AG08395 (cell line): ENCODE data around the gene VPS13C.

Experiments used
- DNase-seq: peaks from one replicate; pipeline ENCODE4 v3.0.0; 2012; ENCODE audit warnings: mixed read lengths, low spot score

VPS13C gene

GRCh38 chr15:61820212-61820611 lies 240.0 kb downstream of the VPS13C start:
- no peak for DNase-seq

- DNase-seq = no peak
Observed at GRCh38 chr15:61819386-61819785, 240.9 kb downstream of the VPS13C start.

DNA sequence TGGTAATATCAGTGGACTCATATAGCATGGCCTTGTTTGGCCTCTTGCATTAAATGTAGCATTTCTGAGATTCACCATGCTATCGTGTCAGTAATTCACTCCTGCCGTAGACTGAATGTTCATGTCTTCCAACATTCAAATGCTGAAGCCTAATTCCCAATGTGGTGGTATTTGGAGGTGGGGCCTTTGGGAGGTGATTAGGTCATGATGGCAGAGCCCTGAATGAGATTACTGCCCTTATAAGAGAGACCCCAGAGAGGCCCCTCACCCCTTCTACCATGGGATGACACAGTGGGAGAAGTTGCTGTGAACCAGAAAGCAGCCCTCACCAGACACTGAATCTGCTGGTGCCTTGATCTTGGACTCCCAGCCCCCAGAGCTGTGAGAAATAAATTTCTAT lies 241.4 kb downstream of the VPS13C start:
- DNase-seq = no peak

DNA sequence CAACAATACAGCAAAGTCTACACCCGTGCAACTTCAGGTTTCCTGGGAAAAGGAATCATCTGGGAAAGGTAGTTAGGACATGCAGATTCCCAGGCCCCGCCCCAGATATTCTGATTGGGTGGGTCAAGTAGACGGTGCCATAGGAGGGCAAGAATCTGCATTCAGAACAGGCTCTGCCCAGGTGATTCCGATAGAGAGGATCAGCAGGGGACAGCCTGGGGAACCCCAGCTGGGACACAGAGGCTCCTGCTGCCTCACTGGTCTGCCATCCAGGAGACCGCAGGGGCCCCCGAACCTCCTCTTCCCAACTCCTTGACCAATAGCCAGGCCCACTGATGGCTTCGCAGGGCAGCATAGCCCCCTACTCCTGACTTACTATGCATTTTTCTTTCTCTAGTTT lies 243.4 kb downstream of the VPS13C start:
- no peak for DNase-seq

DNA sequence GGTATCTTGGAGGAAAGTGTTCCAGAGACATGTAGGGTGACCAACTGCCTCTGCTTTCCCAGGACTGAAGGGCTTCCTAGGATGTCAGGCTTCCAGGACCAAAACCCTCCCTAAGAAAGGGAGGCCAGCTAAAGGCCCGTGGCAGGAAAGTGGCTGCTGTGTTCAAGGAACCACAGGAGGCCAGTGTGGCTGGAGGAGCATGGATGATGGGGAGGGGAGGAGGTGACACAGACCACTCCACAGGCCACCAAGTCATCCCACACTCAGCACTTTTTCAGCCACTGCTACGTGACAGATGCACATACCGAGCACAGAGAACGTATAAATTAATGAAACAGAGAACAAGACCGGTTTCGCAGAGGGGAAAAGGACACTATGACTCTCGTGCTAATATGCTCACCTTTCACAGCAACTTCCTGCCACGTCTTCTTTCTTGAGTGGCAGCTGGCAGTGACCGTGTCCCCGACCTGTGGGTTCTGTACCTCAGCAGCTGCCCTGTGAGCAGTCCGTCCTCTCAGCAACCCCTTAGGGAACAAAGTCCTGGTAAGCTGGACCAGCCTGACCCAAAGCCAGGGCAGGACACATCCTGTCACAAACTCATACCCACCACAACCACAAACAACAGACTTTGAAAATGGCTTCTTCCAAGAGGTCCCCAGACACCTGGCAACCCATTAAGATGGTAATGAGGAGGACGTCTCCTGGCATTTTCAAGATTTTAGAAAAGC lies 244.7 kb downstream of the VPS13C start:
- no peak for DNase-seq

DNA sequence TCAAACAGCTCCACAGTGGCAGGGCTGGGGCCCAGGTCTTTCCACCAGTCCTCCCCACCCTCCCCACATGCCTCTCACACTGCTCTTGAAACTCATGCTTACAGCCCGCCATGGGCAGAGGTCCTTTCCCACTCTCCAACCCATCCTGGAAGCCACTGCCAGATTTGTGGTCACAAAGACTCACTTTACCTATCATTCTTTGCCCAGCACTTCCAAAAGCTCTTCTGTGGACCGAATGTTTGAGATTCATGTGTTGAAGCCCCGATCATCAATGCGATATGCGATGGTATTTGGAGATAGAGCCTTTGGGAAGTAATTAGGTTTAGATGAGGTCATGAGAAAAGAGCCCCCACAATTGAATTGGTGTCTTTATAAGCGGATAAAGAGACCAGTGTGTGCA lies 247.8 kb downstream of the VPS13C start:
- no peak for DNase-seq

DNA sequence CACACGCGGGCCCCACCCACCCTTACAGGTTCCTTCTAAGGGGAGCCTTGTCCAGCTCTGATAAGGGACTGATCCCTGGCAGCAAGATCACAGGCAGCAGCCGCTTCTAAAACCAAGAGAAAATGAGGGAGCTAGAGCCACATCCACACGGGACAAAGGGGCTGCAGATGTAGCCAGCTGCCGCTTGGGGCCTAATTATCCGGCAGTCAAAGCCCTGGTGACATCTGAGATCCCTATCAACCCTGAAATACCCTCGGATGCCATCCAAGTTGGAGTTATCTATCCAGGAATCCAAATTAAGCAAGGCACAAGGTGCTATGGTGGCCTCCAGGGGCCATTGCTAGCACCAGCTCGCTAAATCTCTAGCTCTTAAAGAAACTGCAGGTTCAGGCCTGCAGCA lies 248.3 kb downstream of the VPS13C start:
- DNase-seq = no peak

- no peak for DNase-seq
Observed at GRCh38 chr15:61809216-61809615, 251.0 kb downstream of the VPS13C start.

DNA sequence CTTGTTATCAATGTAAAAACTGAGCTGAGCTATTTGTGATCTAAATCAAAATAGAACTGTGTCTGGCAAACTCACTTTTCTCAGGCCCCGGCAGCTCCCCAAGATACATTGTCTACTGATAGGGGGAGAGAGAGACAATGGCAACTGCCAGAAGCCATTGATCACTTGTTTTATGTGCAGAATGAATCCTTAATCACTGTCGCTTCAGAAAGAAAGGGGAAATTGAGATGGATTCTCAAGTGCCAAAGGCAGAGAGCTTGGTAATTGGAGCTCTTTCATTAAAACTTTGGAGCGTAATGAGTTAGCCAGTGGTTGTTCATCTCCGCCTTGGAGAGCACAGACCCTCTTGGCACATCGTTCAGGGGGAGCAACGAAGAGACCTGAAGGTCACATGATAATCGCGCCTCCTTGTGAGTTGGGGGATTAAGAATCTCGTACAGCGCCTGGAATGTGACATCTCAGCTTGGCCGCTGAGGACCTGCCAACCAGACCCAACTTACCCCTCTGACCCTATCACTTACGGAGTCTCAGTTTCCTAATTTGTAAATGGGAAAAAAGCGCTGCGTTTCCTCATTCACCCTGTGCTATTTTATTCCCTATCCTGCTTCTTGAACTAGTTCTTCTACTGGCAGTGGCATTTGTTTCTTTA lies 252.8 kb downstream of the VPS13C start:
- DNase-seq = no peak
